IgD-negative memory B cell (primary cell): ENCODE data around the gene MOGAT1. TPM values are rescaled to one million over a fixed set of nuclear protein-coding genes. Genes with fewer than 3 reads are reported as not detected.
"Not testable (repeated sequence)": the region's sequence is repeated elsewhere in the genome, so short reads cannot be mapped to it uniquely, and the experiment has no call there.

Experiments
- H3K27ac Mint-ChIP-seq, 3 donors: one replicate each; pipeline ENCODE4 v1.8.0; 2020 to 2022; ENCODE audit warnings: mild to moderate bottlenecking in 3 of 3, mixed read lengths in 3 of 3, moderate library complexity in 1 of 3
- H3K27me3 Mint-ChIP-seq: one replicate; pipeline ENCODE4 v1.8.0; 2021; ENCODE audit warnings: mixed read lengths
- H3K36me3 Mint-ChIP-seq: one replicate; pipeline ENCODE4 v1.8.0; 2020; ENCODE audit warnings: mild to moderate bottlenecking, mixed read lengths
- H3K4me1 Mint-ChIP-seq, 3 donors: one replicate each; pipeline ENCODE4 v1.8.0; 2020 to 2022; ENCODE audit warnings: mixed read lengths in 3 of 3, mild to moderate bottlenecking in 1 of 3
- H3K4me3 Mint-ChIP-seq, 4 donors: one replicate each; pipeline ENCODE4 v1.8.0; 2020 to 2022; ENCODE audit warnings: mild to moderate bottlenecking in 4 of 4, mixed read lengths in 4 of 4, moderate library complexity in 3 of 4
- H3K9me3 Mint-ChIP-seq, 3 donors: one replicate each; pipeline ENCODE4 v1.8.0; 2020 to 2021; ENCODE audit warnings: mixed read lengths in 3 of 3, mild to moderate bottlenecking in 1 of 3
- polyA plus RNA-seq: library from polyadenylated mRNA; unstranded; fragments of 300-500 nt; fragmentation: Illumina TruSeq; gene quantifications from one replicate; pipeline ENCODE4 v1.2.3, GENCODE V29; 2021

MOGAT1 gene
- polyA plus RNA-seq, 1 donor from 2014 or later, result not detected

GRCh38 chr2:222689322-222689721 is 17.9 kb downstream of the MOGAT1 start:
- Mint-ChIP-seq H3K4me3 (no peak overlapping the region), H3K4me1 (peaks cover 4 to 6% (median 5%) of the 10 kb centered on the region in 3 donors), H3K36me3 (peaks cover 1% of the 10 kb centered on the region), H3K27me3 (peaks cover 6% of the 10 kb centered on the region), H3K9me3 (peaks cover 0 to 2% (median 0%) of the 10 kb centered on the region in 3 donors), H3K27ac (no peak overlapping the region)

DNA sequence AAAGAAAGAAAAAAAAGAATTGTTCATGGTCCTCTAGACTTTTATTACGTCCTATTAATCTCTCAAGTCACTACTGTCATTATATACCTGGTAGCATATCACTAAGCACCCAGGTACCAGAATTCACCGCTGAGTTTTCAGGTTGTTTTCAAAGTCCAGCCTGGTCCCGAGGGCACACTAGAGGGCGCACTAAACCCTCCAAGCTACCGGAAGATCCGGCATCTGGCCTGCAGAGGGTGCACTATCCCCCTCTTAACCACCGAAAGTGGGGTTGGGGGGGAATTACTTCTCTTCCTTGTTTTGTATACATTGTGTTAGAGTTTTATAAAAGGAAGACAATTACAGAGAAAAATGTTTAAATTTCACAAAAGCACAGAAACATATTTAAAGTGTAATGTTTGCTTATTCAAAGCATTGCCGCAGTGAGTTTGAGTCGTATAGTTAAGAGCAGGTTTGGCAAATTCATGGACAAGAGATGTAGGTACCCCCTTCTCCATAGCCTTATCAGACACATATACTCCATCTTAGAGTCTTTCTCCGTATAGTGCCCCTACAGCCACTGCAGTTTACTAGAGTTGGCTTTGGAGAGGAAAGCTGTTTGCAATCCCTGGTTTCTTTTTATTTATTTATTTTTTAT is 19.2 kb downstream of the MOGAT1 start:
- Mint-ChIP-seq H3K27ac (no peak overlapping the region), H3K9me3 (peaks cover 0 to 2% (median 0%) of the 10 kb centered on the region in 3 donors), H3K4me3 (no peak overlapping the region), H3K4me1 (peaks cover 4 to 6% (median 5%) of the 10 kb centered on the region in 3 donors), H3K27me3 (peaks cover 6% of the 10 kb centered on the region), H3K36me3 (peaks cover 1% of the 10 kb centered on the region)

- H3K4me3 Mint-ChIP-seq, H3K36me3 Mint-ChIP-seq, H3K4me1 Mint-ChIP-seq, H3K27ac Mint-ChIP-seq, H3K9me3 Mint-ChIP-seq, H3K27me3 Mint-ChIP-seq: not testable (repeated sequence)
Observed at GRCh38 chr2:222693413-222693812, 22.0 kb downstream of the MOGAT1 start.

DNA sequence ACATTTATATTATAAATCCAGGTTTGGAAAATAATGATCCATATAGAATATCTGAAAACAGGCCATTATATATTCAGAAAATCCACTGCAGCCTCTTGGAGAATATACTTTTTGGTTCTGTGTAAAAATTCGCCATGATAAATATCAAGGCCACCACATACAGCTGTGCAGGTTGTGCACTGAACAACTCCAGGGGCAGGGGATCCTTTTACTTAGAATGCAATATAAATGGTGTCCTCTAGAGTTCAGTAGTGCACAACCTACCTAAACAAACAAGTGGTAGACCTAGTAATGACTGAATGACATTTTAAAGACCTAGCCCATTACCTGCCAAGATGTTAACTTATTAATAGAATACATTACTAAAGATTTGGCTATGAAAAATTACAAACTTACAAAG is 22.4 kb downstream of the MOGAT1 start:
- H3K9me3 Mint-ChIP-seq, result peaks cover 0 to 2% (median 0%) of the 10 kb centered on the region in 3 donors
- peaks cover 1% of the 10 kb centered on the region for H3K36me3 Mint-ChIP-seq
- no peak overlapping the region for H3K27ac Mint-ChIP-seq
- peaks cover 4 to 6% (median 5%) of the 10 kb centered on the region in 3 donors for H3K4me1 Mint-ChIP-seq
- peaks cover 2% of the 10 kb centered on the region for H3K27me3 Mint-ChIP-seq
- no peak overlapping the region for H3K4me3 Mint-ChIP-seq

DNA sequence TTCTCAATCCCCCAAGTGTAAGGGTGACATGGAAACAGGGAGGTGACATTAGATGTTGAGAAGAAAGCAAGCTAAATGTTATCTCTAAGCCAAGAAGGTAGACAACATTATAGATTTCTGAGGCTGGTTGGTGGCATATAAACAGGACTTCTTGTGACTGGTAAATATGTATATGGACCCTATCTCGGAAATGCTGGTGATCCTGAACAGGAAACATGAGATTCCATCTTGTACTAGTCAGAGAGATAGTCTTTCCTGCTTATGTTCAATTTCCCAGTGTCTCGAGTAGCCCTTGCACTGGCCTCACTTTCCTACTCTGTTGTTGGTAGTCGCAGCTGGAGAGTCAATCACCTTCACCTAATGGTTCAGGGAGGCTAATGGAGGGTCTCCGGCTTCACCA is 26.8 kb downstream of the MOGAT1 start:
- Mint-ChIP-seq H3K4me1 (no peaks in the 10 kb centered on the region), H3K9me3 (no peaks in the 10 kb centered on the region), H3K4me3 (no peak overlapping the region), H3K27me3 (peaks cover 15% of the 10 kb centered on the region), H3K36me3 (no peaks in the 10 kb centered on the region), H3K27ac (no peak overlapping the region)

DNA sequence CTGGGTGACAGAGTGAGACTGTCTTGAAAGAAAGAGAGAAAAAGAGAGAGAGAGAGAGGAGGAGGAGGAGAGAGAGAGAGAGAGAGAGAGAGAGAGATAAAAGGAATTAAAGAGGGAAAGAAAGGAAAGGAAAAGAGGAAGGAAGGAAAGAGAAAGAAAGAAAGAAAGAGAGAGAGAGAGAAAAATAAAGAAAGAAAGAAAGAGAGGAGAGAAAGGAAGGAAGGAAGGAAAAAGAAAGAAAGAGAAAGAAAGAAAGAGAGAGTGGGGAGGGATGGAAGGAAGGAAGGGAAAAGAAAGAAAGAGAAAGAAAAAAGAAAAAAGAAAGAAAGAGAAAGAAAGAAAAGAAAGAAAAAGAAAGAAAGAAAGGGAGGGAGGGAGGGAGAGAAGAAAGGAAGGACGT is 29.8 kb downstream of the MOGAT1 start:
- H3K27me3 Mint-ChIP-seq, result peaks cover 19% of the 10 kb centered on the region
- no peak overlapping the region for H3K27ac Mint-ChIP-seq
- no peaks in the 10 kb centered on the region for H3K4me1 Mint-ChIP-seq
- no peaks in the 10 kb centered on the region for H3K36me3 Mint-ChIP-seq
- no peak overlapping the region for H3K4me3 Mint-ChIP-seq
- H3K9me3 Mint-ChIP-seq, result no peaks in the 10 kb centered on the region

DNA sequence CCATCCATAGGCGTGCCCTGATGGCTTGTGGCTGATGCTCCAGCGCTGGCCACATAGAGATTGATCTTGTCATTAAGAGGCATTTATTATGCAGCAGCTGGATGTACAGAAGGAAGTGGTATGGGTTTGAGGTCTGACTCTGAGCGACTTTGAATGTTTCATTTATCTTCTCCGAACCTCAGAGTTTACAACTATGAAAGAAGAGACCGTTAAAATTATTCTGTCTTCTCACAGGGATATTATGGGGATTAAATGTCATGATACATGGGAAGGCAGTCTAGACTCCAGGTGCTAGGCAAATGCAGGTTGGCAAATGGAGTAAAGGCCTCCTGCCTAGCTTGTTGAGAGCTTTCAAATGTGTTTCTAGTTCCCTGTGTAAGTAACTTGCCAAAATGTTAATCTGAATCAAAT is 30.3 kb downstream of the MOGAT1 start:
- Mint-ChIP-seq H3K9me3 (no peaks in the 10 kb centered on the region), H3K4me1 (no peaks in the 10 kb centered on the region), H3K4me3 (no peak overlapping the region), H3K27ac (no peak overlapping the region), H3K36me3 (no peaks in the 10 kb centered on the region), H3K27me3 (peaks cover 19% of the 10 kb centered on the region)

GRCh38 chr2:222703091-222703490 is 31.6 kb downstream of the MOGAT1 start:
- Mint-ChIP-seq H3K4me3 (no peak overlapping the region), H3K27ac (no peak overlapping the region), H3K4me1 (no peaks in the 10 kb centered on the region), H3K36me3 (no peaks in the 10 kb centered on the region), H3K27me3 (peaks cover 22% of the 10 kb centered on the region), H3K9me3 (no peaks in the 10 kb centered on the region)

DNA sequence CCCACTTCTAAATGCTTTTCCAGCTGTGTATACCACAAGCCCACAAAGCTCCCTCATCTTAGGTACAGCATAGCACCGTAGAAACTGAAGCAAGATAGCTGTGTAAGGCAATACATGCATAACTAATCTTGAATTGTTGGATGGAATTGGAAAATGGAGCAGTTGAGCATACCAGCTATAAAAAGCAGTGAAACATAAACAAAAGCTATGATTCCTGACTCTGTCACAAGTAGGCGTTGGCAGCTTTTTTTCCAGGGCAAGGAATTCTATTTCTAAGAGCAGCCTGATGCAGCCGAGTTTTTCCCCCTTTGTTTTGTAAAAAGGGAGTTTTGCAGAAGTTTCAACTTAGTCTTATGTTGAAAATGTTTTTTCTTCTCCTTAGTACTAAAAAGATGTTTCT is 32.4 kb downstream of the MOGAT1 start:
- H3K27ac Mint-ChIP-seq, result no peak overlapping the region
- H3K4me3 Mint-ChIP-seq, result no peak overlapping the region
- H3K4me1 Mint-ChIP-seq, result no peaks in the 10 kb centered on the region
- no peaks in the 10 kb centered on the region for H3K9me3 Mint-ChIP-seq
- H3K27me3 Mint-ChIP-seq, result peaks cover 24% of the 10 kb centered on the region
- no peaks in the 10 kb centered on the region for H3K36me3 Mint-ChIP-seq

GRCh38 chr2:222706616-222707015 is 35.2 kb downstream of the MOGAT1 start:
- no peaks in the 10 kb centered on the region for H3K36me3 Mint-ChIP-seq
- no peak overlapping the region for H3K4me3 Mint-ChIP-seq
- peaks cover 0 to 5% (median 2%) of the 10 kb centered on the region in 3 donors for H3K4me1 Mint-ChIP-seq
- H3K9me3 Mint-ChIP-seq, result no peaks in the 10 kb centered on the region
- no peak overlapping the region for H3K27ac Mint-ChIP-seq
- peaks cover 31% of the 10 kb centered on the region for H3K27me3 Mint-ChIP-seq

GRCh38 chr2:222707102-222707688 is 35.7 kb downstream of the MOGAT1 start:
- Mint-ChIP-seq H3K27ac (no peak overlapping the region), H3K4me1 (peaks cover 0 to 5% (median 2%) of the 10 kb centered on the region in 3 donors), H3K4me3 (peak overlapping the region in 1 of 4 donors; percentile 34), H3K36me3 (no peaks in the 10 kb centered on the region), H3K9me3 (no peaks in the 10 kb centered on the region), H3K27me3 (peaks cover 26% of the 10 kb centered on the region)

- H3K36me3 Mint-ChIP-seq, result no peaks in the 10 kb centered on the region
- peaks cover 26% of the 10 kb centered on the region for H3K27me3 Mint-ChIP-seq
- H3K9me3 Mint-ChIP-seq, result no peaks in the 10 kb centered on the region
- no peak overlapping the region for H3K27ac Mint-ChIP-seq
- no peak overlapping the region for H3K4me3 Mint-ChIP-seq
- peaks cover 0 to 5% (median 2%) of the 10 kb centered on the region in 3 donors for H3K4me1 Mint-ChIP-seq
Observed at GRCh38 chr2:222707689-222708273, 36.3 kb downstream of the MOGAT1 start.

- peaks cover 0 to 5% (median 2%) of the 10 kb centered on the region in 3 donors for H3K4me1 Mint-ChIP-seq
- no peak overlapping the region for H3K27ac Mint-ChIP-seq
- no peaks in the 10 kb centered on the region for H3K9me3 Mint-ChIP-seq
- no peaks in the 10 kb centered on the region for H3K36me3 Mint-ChIP-seq
- H3K4me3 Mint-ChIP-seq, result no peak overlapping the region
- H3K27me3 Mint-ChIP-seq, result peaks cover 26% of the 10 kb centered on the region
Observed at GRCh38 chr2:222708274-222708710, 36.8 kb downstream of the MOGAT1 start.

GRCh38 chr2:222709191-222709891 is 37.9 kb downstream of the MOGAT1 start:
- Mint-ChIP-seq H3K9me3 (no peaks in the 10 kb centered on the region), H3K4me1 (peaks cover 0 to 5% (median 2%) of the 10 kb centered on the region in 3 donors), H3K36me3 (no peaks in the 10 kb centered on the region), H3K27me3 (peaks cover 21% of the 10 kb centered on the region), H3K4me3 (peak overlapping the region in 2 of 4 donors; percentile 15 to 30), H3K27ac (no peak overlapping the region)

- Mint-ChIP-seq H3K4me3 (no peak overlapping the region), H3K9me3 (no peaks in the 10 kb centered on the region), H3K27me3 (peaks cover 24% of the 10 kb centered on the region), H3K27ac (no peak overlapping the region), H3K4me1 (peaks cover 3 to 7% (median 5%) of the 10 kb centered on the region in 3 donors), H3K36me3 (no peaks in the 10 kb centered on the region)
Observed at GRCh38 chr2:222710736-222711135, 39.3 kb downstream of the MOGAT1 start.
